H1 (cell line): Measurements from ENCODE around the gene WEE2. TPM values are rescaled to one million over a fixed set of nuclear protein-coding genes. Genes with fewer than 3 reads are reported as not detected.

Experiments used
- CTCF ChIA-PET: fragments of 300-600 bp; sonication (Branson Sonifier 250); formaldehyde crosslinking; loops from one replicate; lab custom pipeline; 2021; ENCODE audit not compliant: partially characterized antibody; lab: Charles Lee
- POLR2A ChIA-PET: fragments of 300-600 bp; sonication (Branson Sonifier 250); formaldehyde crosslinking; loops from one replicate; lab custom pipeline; 2021; ENCODE audit warnings: inconsistent platforms; ENCODE audit not compliant: partially characterized antibody; lab: Charles Lee
- DNase-seq, 2 experiments: peaks; one replicate each; pipeline versions ENCODE4 v3.0.0 to v3.0.0-alpha.2; 2010 to 2022; ENCODE audit warnings: low spot score in 2 of 2, low read depth in 1 of 2, mixed read lengths in 1 of 2
- FAIRE-seq: peaks from 2 replicates; lab custom pipeline; 2011; peaks lifted over from hg19 to GRCh38; lab: Jason Lieb, UNC
- H2AFZ ChIP-seq: 2 replicates; pipeline ENCODE4 v1.8.1; 2012; ENCODE audit warnings: low read length, inconsistent platforms
- H2AK5ac ChIP-seq: 2 replicates; pipeline ENCODE4 v1.6.1; 2013; ENCODE audit warnings: low read depth, low read length
- H2BK120ac ChIP-seq: replicated peaks from 2 replicates; pipeline ENCODE3; 2013; ENCODE audit warnings: low read depth, low read length, inconsistent platforms
- H2BK12ac ChIP-seq: 2 replicates; pipeline ENCODE4 v1.6.1; 2013; ENCODE audit warnings: low read depth, low read length
- H2BK15ac ChIP-seq: 2 replicates; pipeline ENCODE4 v1.6.1; 2013; ENCODE audit warnings: low read length
- H2BK20ac ChIP-seq: 2 replicates; pipeline ENCODE4 v1.6.1; 2013; ENCODE audit warnings: low read length
- H2BK5ac ChIP-seq: 2 replicates; pipeline ENCODE4 v1.6.1; 2013; ENCODE audit warnings: low read depth, low read length
- H3K14ac ChIP-seq: 2 replicates; pipeline ENCODE4 v1.6.1; 2013; ENCODE audit warnings: inconsistent platforms; ENCODE audit not compliant: insufficient read length
- H3K18ac ChIP-seq: 2 replicates; pipeline ENCODE4 v1.6.1; 2013; ENCODE audit warnings: low read length; ENCODE audit errors: extremely low read depth
- H3K23ac ChIP-seq: 2 replicates; pipeline ENCODE4 v1.6.1; 2013; ENCODE audit warnings: inconsistent platforms; ENCODE audit not compliant: insufficient read length
- H3K23me2 ChIP-seq: 2 replicates; pipeline ENCODE4 v1.6.1; 2013; ENCODE audit warnings: low read depth, low read length
- H3K27ac ChIP-seq: 2 replicates; pipeline ENCODE4 v1.6.1; 2011; ENCODE audit warnings: low read depth, low read length, inconsistent platforms
- H3K27me3 ChIP-seq, 4 experiments: replicated peaks in 1 of 4; 1 replicate in 1 of 4; 2 replicates in 3 of 4; pipeline versions ENCODE4 v1.6.1 to v1.8.1; 2011 to 2013; ENCODE audit warnings: low read length in 3 of 4, mild to moderate bottlenecking in 3 of 4, inconsistent platforms in 2 of 4, mixed read lengths in 2 of 4, moderate library complexity in 1 of 4; ENCODE audit not compliant: control insufficient read depth in 3 of 4, insufficient read depth in 3 of 4; ENCODE audit errors: extremely low read depth in 1 of 4
- H3K36me3 ChIP-seq, 4 experiments: 2 replicates each; pipeline versions ENCODE4 v1.6.1 to v1.8.1; 2011 to 2013; ENCODE audit warnings: mild to moderate bottlenecking in 4 of 4, low read length in 3 of 4, moderate library complexity in 2 of 4, control low read depth in 1 of 4, inconsistent platforms in 1 of 4; ENCODE audit not compliant: insufficient read depth in 4 of 4, control insufficient read depth in 2 of 4
- H3K4ac ChIP-seq: replicated peaks from 2 replicates; pipeline ENCODE3; 2013; ENCODE audit warnings: low read length, low read depth, mixed read lengths, inconsistent platforms; ENCODE audit not compliant: insufficient read length
- H3K4me1 ChIP-seq, 4 experiments: replicated peaks in 1 of 4; 1 replicate in 1 of 4; 2 replicates in 3 of 4; pipeline versions ENCODE4 v1.6.1 to v1.8.1; 2011 to 2013; ENCODE audit warnings: low read length in 3 of 4, inconsistent platforms in 2 of 4, mixed read lengths in 1 of 4; ENCODE audit not compliant: insufficient read depth in 4 of 4, control insufficient read depth in 3 of 4
- H3K4me2 ChIP-seq, 2 experiments: 2 replicates each; pipeline versions ENCODE4 v1.6.1 to v1.8.1; 2011 to 2013; ENCODE audit warnings: low read depth in 2 of 2, low read length in 2 of 2, control low read depth in 1 of 2, inconsistent platforms in 1 of 2, mild to moderate bottlenecking in 1 of 2; ENCODE audit not compliant: insufficient read depth in 1 of 2
- H3K4me3 ChIP-seq, 4 experiments: fragments of 200-600, 300-600 bp in 1 of 4; sonication (generic), shearing (Covaris generic), sonication (Bioruptor Twin) in 1 of 4; 2 replicates each; pipeline versions ENCODE4 v1.5.1 to v1.8.1; 2011 to 2016; ENCODE audit warnings: low read length in 4 of 4, low read depth in 3 of 4, control low read depth in 2 of 4, inconsistent platforms in 2 of 4, mild to moderate bottlenecking in 2 of 4, mixed read lengths in 1 of 4, moderate library complexity in 1 of 4; ENCODE audit not compliant: insufficient read depth in 2 of 4; ENCODE audit errors: extremely low read depth in 1 of 4
- H3K56ac ChIP-seq: replicated peaks from 2 replicates; pipeline ENCODE3; 2013; ENCODE audit warnings: low read depth, mild to moderate bottlenecking, mixed read lengths, low read length, inconsistent platforms; ENCODE audit not compliant: insufficient read length
- H3K79me1 ChIP-seq: 2 replicates; pipeline ENCODE4 v1.6.1; 2013; ENCODE audit warnings: low read depth, low read length, control low read depth
- H3K79me2 ChIP-seq, 2 experiments: 2 replicates each; pipeline versions ENCODE4 v1.6.1 to v1.8.1; 2012 to 2013; ENCODE audit warnings: low read length in 2 of 2, mild to moderate bottlenecking in 2 of 2, inconsistent platforms in 1 of 2; ENCODE audit not compliant: insufficient read depth in 2 of 2, control insufficient read depth in 1 of 2
- H3K9ac ChIP-seq, 4 experiments: replicated peaks in 1 of 4; 1 replicate in 1 of 4; 2 replicates in 3 of 4; pipeline versions ENCODE4 v1.6.1 to v1.8.1; 2011 to 2013; ENCODE audit warnings: low read depth in 3 of 4, low read length in 3 of 4, control low read depth in 2 of 4, mild to moderate bottlenecking in 2 of 4, moderate library complexity in 2 of 4, inconsistent platforms in 1 of 4; ENCODE audit errors: extremely low read depth in 1 of 4
- H3K9me3 ChIP-seq, 2 experiments: 2 replicates each; pipeline versions ENCODE4 v1.6.1 to v1.8.1; 2012 to 2013; ENCODE audit warnings: mild to moderate bottlenecking in 2 of 2, moderate library complexity in 2 of 2, control low read depth in 1 of 2, inconsistent platforms in 1 of 2, low read depth in 1 of 2, low read length in 1 of 2, mixed read lengths in 1 of 2; ENCODE audit not compliant: insufficient read depth in 2 of 2
- H4K20me1 ChIP-seq, 2 experiments: replicated peaks in 1 of 2; 2 replicates each; pipeline versions ENCODE3 to v1.8.1; 2011 to 2013; ENCODE audit warnings: inconsistent platforms in 2 of 2, low read length in 2 of 2, mild to moderate bottlenecking in 1 of 2; ENCODE audit not compliant: insufficient read depth in 2 of 2, control insufficient read depth in 1 of 2
- H4K5ac ChIP-seq: 2 replicates; pipeline ENCODE4 v1.6.1; 2013; ENCODE audit warnings: low read length, low read depth, mixed read lengths, inconsistent platforms; ENCODE audit not compliant: insufficient read length
- H4K8ac ChIP-seq: 2 replicates; pipeline ENCODE4 v1.8.0; 2013; ENCODE audit warnings: mild to moderate bottlenecking, moderate library complexity, low read length, inconsistent platforms; ENCODE audit not compliant: insufficient read depth; ENCODE audit errors: extremely low read depth
- H4K91ac ChIP-seq: replicated peaks from 2 replicates; pipeline ENCODE3; 2013; ENCODE audit warnings: low read length, mixed read lengths, inconsistent platforms; ENCODE audit not compliant: insufficient read length
- ZNF274 ChIP-seq: IDR thresholded peaks from 2 replicates; pipeline ENCODE4 v1.7.0; 2012; ENCODE audit warnings: low read length, borderline replicate concordance; ENCODE audit errors: extremely low read depth
- whole genome bisulfite sequencing, 2 experiments: shearing (Covaris generic) in 1 of 2; methylation state at CpG; one replicate each; pipeline versions ENCODE4 v1.1.6 to v1.1.7; 2013 to 2015; ENCODE audit warnings: low lambda C conversion rate in 2 of 2, mixed read lengths in 2 of 2, inconsistent platforms in 1 of 2, low coverage in 1 of 2, missing lambda C conversion rate in 1 of 2; ENCODE audit not compliant: insufficient replicate concordance in 2 of 2, insufficient coverage in 1 of 2, insufficient read length in 1 of 2; ENCODE audit errors: extremely low coverage in 1 of 2, missing lambda C conversion rate in 1 of 2; 5-methylcytosine and 5-hydroxymethylcytosine counted together
- polyA plus RNA-seq, 7 experiments: library from polyadenylated mRNA; depleted of rRNA in 3 of 7; stranded (reverse) in 5 of 7; unstranded in 2 of 7; fragments of >200 nt in 5 of 7; fragments of 200-250 nt in 2 of 7; gene quantifications; 1 replicate in 5 of 7; 2 replicates in 1 of 7; 4 replicates in 1 of 7; pipeline versions ENCODE4 v1.2.1 to v1.2.3, GENCODE V29; 2011 to 2013; ENCODE audit warnings: missing spikeins in 2 of 7, mixed read lengths in 2 of 7
- total RNA-seq: library from RNA; stranded (reverse); fragmentation: NEBNext Ultra II Directional; extraction: Animal tissue kit (Norgen Biotek cat#: 25700); gene quantifications from 2 replicates; pipeline ENCODE4 v1.2.1, GENCODE V29; 2021
- TF ChIP-seq, protein P1 (sequence below): IDR thresholded peaks from 2 replicates; pipeline ENCODE4 v1.6.1; 2011; ENCODE audit warnings: low read depth, mild to moderate bottlenecking, low read length; ENCODE audit not compliant: insufficient read depth

The WEE2 gene
- total and polyA plus RNA-seq, 2 of the 8 experiments (the other 6 are each of a cell fraction or from before 2014, with no cell fraction given), result 0.02 TPM; not detected in 1

GRCh38 chr7:141674171-141674671, 33.9 kb upstream of the WEE2 start:
- Histone ChIP-seq H3K9me3 (peaks cover 0 to 3% of the 10 kb centered on the region in 2 experiments; a peak in 1 of 4 replicates), H2BK120ac (no peak overlapping the region), H2BK12ac (0 out of 2 replicates have a peak overlapping the region, but pooled peaks have one; percentile 20), H2BK20ac (no peak overlapping the region), H2AFZ (no peak overlapping the region), H3K23ac (no peak overlapping the region), H2AK5ac (no peak overlapping the region; the same call in 1 of the 2 replicates), H3K36me3 (peaks cover 0 to 15% (median 5%) of the 10 kb centered on the region in 4 experiments; a peak in 5 of 8 replicates), H3K4me2 (no peak overlapping the region), H3K27ac (no peak overlapping the region), H3K14ac (no peak overlapping the region), H3K79me1 (no peaks in the 10 kb centered on the region), H2BK15ac (no peak overlapping the region), H3K23me2 (no peaks in the 10 kb centered on the region), H3K56ac (no peak overlapping the region), H4K91ac (no peak overlapping the region), H3K18ac (no peak overlapping the region), H4K20me1 (peaks cover 0 to 2% of the 10 kb centered on the region in 2 experiments), H3K9ac (no peak overlapping the region), H3K27me3 (no peaks in the 10 kb centered on the region), H3K4me1 (no peaks in the 10 kb centered on the region; a peak in 1 of 7 replicates), H3K4me3 (no peak overlapping the region), H4K5ac (no peak overlapping the region), H2BK5ac (no peak overlapping the region; the same call in 1 of the 2 replicates), H4K8ac (no peak overlapping the region)
- 91% methylated on average over 5 of the region's 5 CpGs; no CpG with 5 or more reads in 1 of the 2 experiments for WGBS, 2 experiments
- DNase-seq, result peak in 1 of 2 experiments; percentile 15
- POLR2A ChIA-PET, result interaction anchor here (1.2 to 1.5 kb wide), 2 partner anchors 11 to 26 kb away, joined by 4 to 5 read pairs; no protein-coding TSS in a partner anchor
- TF ChIP-seq ZNF274, result 0 out of 2 replicates have a peak, but pooled peaks have one; percentile 11
- TF ChIP-seq, protein P1, sequence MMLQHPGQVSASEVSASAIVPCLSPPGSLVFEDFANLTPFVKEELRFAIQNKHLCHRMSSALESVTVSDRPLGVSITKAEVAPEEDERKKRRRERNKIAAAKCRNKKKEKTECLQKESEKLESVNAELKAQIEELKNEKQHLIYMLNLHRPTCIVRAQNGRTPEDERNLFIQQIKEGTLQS, result no peak
- TF ChIP-seq, all 59 proteins: peak for 1
- H3K79me2 ChIP-seq, result no peaks in the 10 kb centered on the region
- FAIRE-seq, result no peak
- H3K4ac ChIP-seq, result no peak overlapping the region
- CTCF ChIA-PET, result interaction anchor here (0.9 to 5.1 kb wide), 16 partner anchors 8 to 198 kb away, joined by 3 to 62 read pairs (median 4); partner anchors contain the start of genes DENND11 and WEE2
